ENCODE data around the gene CD96.
"Not testable (repeated sequence)": the region's sequence is repeated elsewhere in the genome, so short reads cannot be mapped to it uniquely, and the experiment has no call there.

Gene CD96, protein sequence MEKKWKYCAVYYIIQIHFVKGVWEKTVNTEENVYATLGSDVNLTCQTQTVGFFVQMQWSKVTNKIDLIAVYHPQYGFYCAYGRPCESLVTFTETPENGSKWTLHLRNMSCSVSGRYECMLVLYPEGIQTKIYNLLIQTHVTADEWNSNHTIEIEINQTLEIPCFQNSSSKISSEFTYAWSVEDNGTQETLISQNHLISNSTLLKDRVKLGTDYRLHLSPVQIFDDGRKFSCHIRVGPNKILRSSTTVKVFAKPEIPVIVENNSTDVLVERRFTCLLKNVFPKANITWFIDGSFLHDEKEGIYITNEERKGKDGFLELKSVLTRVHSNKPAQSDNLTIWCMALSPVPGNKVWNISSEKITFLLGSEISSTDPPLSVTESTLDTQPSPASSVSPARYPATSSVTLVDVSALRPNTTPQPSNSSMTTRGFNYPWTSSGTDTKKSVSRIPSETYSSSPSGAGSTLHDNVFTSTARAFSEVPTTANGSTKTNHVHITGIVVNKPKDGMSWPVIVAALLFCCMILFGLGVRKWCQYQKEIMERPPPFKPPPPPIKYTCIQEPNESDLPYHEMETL

GRCh38 chr3:111541911-111542483, at the start of gene CD96:
Gene CD96 (plus strand): TSS chr3:111542197. CDS start chr3:111542249, 52 bp downstream.
- no peak within 1 kb of the TSS for H3K4me3 ChIP-seq (ENCODE audit: low read length)
- H3K9me3 ChIP-seq (ENCODE audit: control insufficient read depth, low read length) = no peaks in the 10 kb centered on the region
- no peaks in the 10 kb centered on the region for H3K36me3 ChIP-seq (ENCODE audit: control insufficient read depth, insufficient read depth, low read length)
- no peak within 1 kb of the TSS for H3K9ac ChIP-seq (ENCODE audit: low read length)
- peaks cover 11% of the 10 kb centered on the region for H3K4me1 ChIP-seq (ENCODE audit: control insufficient read depth, insufficient read depth, low read length)
- H3K27me3 ChIP-seq (ENCODE audit: control insufficient read depth, insufficient read depth, low read length) = no peaks in the 10 kb centered on the region

DNA sequence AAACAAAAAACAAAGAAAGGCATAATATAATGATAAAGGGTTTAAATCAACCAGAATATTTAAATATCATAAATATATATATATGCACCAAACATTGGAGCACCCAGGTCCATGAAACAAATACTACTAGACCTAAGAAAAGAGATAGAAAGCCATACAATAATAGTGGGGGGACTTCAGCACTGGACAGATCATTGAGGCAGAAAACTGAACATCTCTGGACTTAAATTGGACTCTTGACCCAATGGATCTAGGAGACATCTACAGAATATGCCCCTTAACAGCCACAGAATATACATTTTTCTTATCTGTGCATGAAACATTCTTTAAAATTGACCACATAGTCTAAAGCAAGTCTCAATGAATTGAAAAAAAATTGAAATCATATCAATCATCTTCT, 48.7 kb upstream of the CD96 start:
- Histone ChIP-seq H3K36me3 (ENCODE audit: control insufficient read depth, insufficient read depth, low read length) (no peaks in the 10 kb centered on the region), H3K4me3 (ENCODE audit: low read length) (no peak overlapping the region), H3K4me1 (ENCODE audit: control insufficient read depth, insufficient read depth, low read length) (no peaks in the 10 kb centered on the region), H3K9ac (ENCODE audit: low read length) (no peak overlapping the region), H3K9me3 (ENCODE audit: control insufficient read depth, low read length) (no peaks in the 10 kb centered on the region), H3K27me3 (ENCODE audit: control insufficient read depth, insufficient read depth, low read length) (no peaks in the 10 kb centered on the region)

DNA sequence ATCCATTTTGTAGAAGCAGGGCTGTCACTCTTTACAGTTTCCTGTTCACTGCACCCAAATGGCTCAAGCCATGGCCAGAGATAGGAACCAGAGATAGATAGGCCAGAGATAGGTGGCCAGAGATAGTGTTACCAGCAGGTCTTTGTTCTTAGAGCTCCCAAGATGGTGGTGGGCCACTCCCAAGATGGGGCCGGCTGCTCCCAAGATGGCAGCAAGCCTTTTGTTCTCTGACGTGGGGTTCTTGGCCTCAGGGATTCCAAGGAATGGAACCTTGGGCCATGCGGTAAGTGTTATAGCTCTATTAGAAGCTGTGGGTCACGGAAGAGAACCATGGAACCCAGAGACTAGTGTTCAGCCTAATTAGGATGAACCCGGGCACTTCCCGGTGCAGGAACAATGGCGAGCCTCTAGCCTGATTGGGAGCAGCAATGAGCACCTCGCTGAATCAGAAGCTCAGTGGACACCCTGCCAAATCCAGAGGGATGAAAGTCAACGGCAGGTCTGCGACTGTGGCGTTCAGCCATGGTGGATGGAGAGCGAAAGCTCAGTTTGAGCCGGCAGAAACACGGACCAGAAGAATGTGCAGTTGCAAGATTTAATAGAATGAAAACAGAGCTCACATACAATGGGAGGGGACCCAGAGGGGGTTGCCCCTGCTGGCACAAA, 45.0 kb upstream of the CD96 start:
- no peaks in the 10 kb centered on the region for H3K36me3 ChIP-seq (ENCODE audit: control insufficient read depth, insufficient read depth, low read length)
- no peak overlapping the region for H3K9ac ChIP-seq (ENCODE audit: low read length)
- H3K27me3 ChIP-seq (ENCODE audit: control insufficient read depth, insufficient read depth, low read length) = no peaks in the 10 kb centered on the region
- no peaks in the 10 kb centered on the region for H3K9me3 ChIP-seq (ENCODE audit: control insufficient read depth, low read length)
- no peaks in the 10 kb centered on the region for H3K4me1 ChIP-seq (ENCODE audit: control insufficient read depth, insufficient read depth, low read length)
- H3K4me3 ChIP-seq (ENCODE audit: low read length) = no peak overlapping the region

GRCh38 chr3:111498022-111498421, 44.0 kb upstream of the CD96 start:
- no peak overlapping the region for H3K9ac ChIP-seq (ENCODE audit: low read length)
- no peaks in the 10 kb centered on the region for H3K4me1 ChIP-seq (ENCODE audit: control insufficient read depth, insufficient read depth, low read length)
- no peak overlapping the region for H3K4me3 ChIP-seq (ENCODE audit: low read length)
- H3K36me3 ChIP-seq (ENCODE audit: control insufficient read depth, insufficient read depth, low read length) = no peaks in the 10 kb centered on the region
- H3K9me3 ChIP-seq (ENCODE audit: control insufficient read depth, low read length) = no peaks in the 10 kb centered on the region
- no peaks in the 10 kb centered on the region for H3K27me3 ChIP-seq (ENCODE audit: control insufficient read depth, insufficient read depth, low read length)

- H3K9me3 ChIP-seq (ENCODE audit: control insufficient read depth, low read length) = no peaks in the 10 kb centered on the region
- no peak overlapping the region for H3K9ac ChIP-seq (ENCODE audit: low read length)
- H3K4me3 ChIP-seq (ENCODE audit: low read length) = no peak overlapping the region
- H3K27me3 ChIP-seq (ENCODE audit: control insufficient read depth, insufficient read depth, low read length) = no peaks in the 10 kb centered on the region
- no peaks in the 10 kb centered on the region for H3K36me3 ChIP-seq (ENCODE audit: control insufficient read depth, insufficient read depth, low read length)
- H3K4me1 ChIP-seq (ENCODE audit: control insufficient read depth, insufficient read depth, low read length) = no peaks in the 10 kb centered on the region
These were observed 35.6 kb upstream of the CD96 start for GRCh38 chr3:111506435-111506834.

- Histone ChIP-seq H3K9me3 (ENCODE audit: control insufficient read depth, low read length) (no peaks in the 10 kb centered on the region), H3K36me3 (ENCODE audit: control insufficient read depth, insufficient read depth, low read length) (no peaks in the 10 kb centered on the region), H3K27me3 (ENCODE audit: control insufficient read depth, insufficient read depth, low read length) (no peaks in the 10 kb centered on the region), H3K4me1 (ENCODE audit: control insufficient read depth, insufficient read depth, low read length) (no peaks in the 10 kb centered on the region), H3K4me3 (ENCODE audit: low read length) (no peak overlapping the region), H3K9ac (ENCODE audit: low read length) (no peak overlapping the region)
These were observed 32.7 kb upstream of the CD96 start for GRCh38 chr3:111509308-111509707.

- Histone ChIP-seq H3K36me3 (ENCODE audit: control insufficient read depth, insufficient read depth, low read length) (no peaks in the 10 kb centered on the region), H3K9me3 (ENCODE audit: control insufficient read depth, low read length) (no peaks in the 10 kb centered on the region), H3K27me3 (ENCODE audit: control insufficient read depth, insufficient read depth, low read length) (no peaks in the 10 kb centered on the region), H3K4me1 (ENCODE audit: control insufficient read depth, insufficient read depth, low read length) (peaks cover 21% of the 10 kb centered on the region), H3K4me3 (ENCODE audit: low read length) (no peak overlapping the region), H3K9ac (ENCODE audit: low read length) (no peak overlapping the region)
These were observed 24.2 kb upstream of the CD96 start for GRCh38 chr3:111517801-111518200.

GRCh38 chr3:111519178-111519855, 22.7 kb upstream of the CD96 start:
- no peaks in the 10 kb centered on the region for H3K27me3 ChIP-seq (ENCODE audit: control insufficient read depth, insufficient read depth, low read length)
- peaks cover 21% of the 10 kb centered on the region for H3K4me1 ChIP-seq (ENCODE audit: control insufficient read depth, insufficient read depth, low read length)
- no peaks in the 10 kb centered on the region for H3K36me3 ChIP-seq (ENCODE audit: control insufficient read depth, insufficient read depth, low read length)
- H3K4me3 ChIP-seq (ENCODE audit: low read length) = no peak overlapping the region
- no peak overlapping the region for H3K9ac ChIP-seq (ENCODE audit: low read length)
- H3K9me3 ChIP-seq (ENCODE audit: control insufficient read depth, low read length) = no peaks in the 10 kb centered on the region

- Histone ChIP-seq H3K27me3 (ENCODE audit: control insufficient read depth, insufficient read depth, low read length) (no peaks in the 10 kb centered on the region), H3K4me1 (ENCODE audit: control insufficient read depth, insufficient read depth, low read length) (peaks cover 21% of the 10 kb centered on the region), H3K4me3 (ENCODE audit: low read length) (no peak overlapping the region), H3K36me3 (ENCODE audit: control insufficient read depth, insufficient read depth, low read length) (no peaks in the 10 kb centered on the region), H3K9me3 (ENCODE audit: control insufficient read depth, low read length) (no peaks in the 10 kb centered on the region), H3K9ac (ENCODE audit: low read length) (no peak overlapping the region)
These were observed 20.1 kb upstream of the CD96 start for GRCh38 chr3:111521891-111522290.

DNA sequence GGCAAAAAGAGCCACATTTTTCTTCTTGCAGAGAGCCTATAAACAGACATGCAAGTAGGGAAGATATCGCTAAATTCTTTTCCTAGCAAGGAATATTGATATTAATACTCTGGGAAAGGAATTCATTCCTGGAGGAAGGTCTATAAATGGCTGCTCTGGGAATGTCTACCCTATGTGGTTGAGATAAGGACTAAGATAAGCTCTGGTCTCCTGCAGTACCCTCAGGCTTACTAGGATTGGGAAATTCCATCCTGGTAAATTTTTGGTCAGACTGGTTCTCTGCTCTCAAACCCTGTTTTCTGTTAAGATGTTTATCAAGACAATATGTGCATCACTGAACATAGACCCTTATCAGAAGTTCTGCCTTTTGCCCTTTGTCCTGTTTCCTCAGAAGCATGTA, 17.5 kb upstream of the CD96 start:
- H3K9me3 ChIP-seq (ENCODE audit: control insufficient read depth, low read length); H3K4me3 ChIP-seq (ENCODE audit: low read length); H3K27me3 ChIP-seq (ENCODE audit: control insufficient read depth, insufficient read depth, low read length); H3K36me3 ChIP-seq (ENCODE audit: control insufficient read depth, insufficient read depth, low read length); H3K4me1 ChIP-seq (ENCODE audit: control insufficient read depth, insufficient read depth, low read length); H3K9ac ChIP-seq (ENCODE audit: low read length): not testable (repeated sequence)

GRCh38 chr3:111531446-111531845, 10.6 kb upstream of the CD96 start:
- Histone ChIP-seq H3K36me3 (ENCODE audit: control insufficient read depth, insufficient read depth, low read length) (no peaks in the 10 kb centered on the region), H3K27me3 (ENCODE audit: control insufficient read depth, insufficient read depth, low read length) (no peaks in the 10 kb centered on the region), H3K9ac (ENCODE audit: low read length) (no peak overlapping the region), H3K4me1 (ENCODE audit: control insufficient read depth, insufficient read depth, low read length) (no peaks in the 10 kb centered on the region), H3K9me3 (ENCODE audit: control insufficient read depth, low read length) (no peaks in the 10 kb centered on the region), H3K4me3 (ENCODE audit: low read length) (no peak overlapping the region)

DNA sequence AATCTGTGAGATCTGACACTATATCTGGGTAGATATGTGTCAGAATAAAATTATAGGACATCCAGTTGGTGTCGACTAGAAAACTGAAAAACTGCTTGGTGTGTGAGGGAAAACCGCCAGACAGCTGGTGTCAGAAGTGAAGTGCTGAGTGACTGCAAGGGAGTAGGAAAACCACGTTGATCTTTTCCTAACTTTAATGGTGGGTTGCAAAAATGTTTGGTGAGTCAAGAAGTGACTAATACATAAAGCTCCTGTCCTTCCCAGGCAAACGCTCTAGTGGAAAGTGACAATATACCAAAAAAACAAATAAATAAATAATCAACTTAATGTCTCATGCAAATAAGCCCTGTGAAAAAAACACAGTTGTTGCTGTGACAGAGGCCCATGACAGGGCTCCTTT, 7.3 kb upstream of the CD96 start:
- Histone ChIP-seq H3K36me3 (ENCODE audit: control insufficient read depth, insufficient read depth, low read length) (no peaks in the 10 kb centered on the region), H3K9me3 (ENCODE audit: control insufficient read depth, low read length) (no peaks in the 10 kb centered on the region), H3K27me3 (ENCODE audit: control insufficient read depth, insufficient read depth, low read length) (no peaks in the 10 kb centered on the region), H3K9ac (ENCODE audit: low read length) (no peak overlapping the region), H3K4me3 (ENCODE audit: low read length) (no peak overlapping the region), H3K4me1 (ENCODE audit: control insufficient read depth, insufficient read depth, low read length) (peaks cover 14% of the 10 kb centered on the region)
